ENCODE measurements around the gene PARP11. TPM values are rescaled to one million over a fixed set of nuclear protein-coding genes. Genes with fewer than 3 reads are reported as not detected.
"Not testable (repeated sequence)": the region's sequence is repeated elsewhere in the genome, so short reads cannot be mapped to it uniquely, and the experiment has no call there.

Gene PARP11
- total RNA-seq, 1 donor from 2014 or later = 5.6 TPM

GRCh38 chr12:3882896-3883564, 9.8 kb upstream of the PARP11 start:
- DNase-seq (ENCODE audit: extremely low read depth, low read depth, low spot score) = no peak

- DNase-seq (ENCODE audit: extremely low read depth, low read depth, low spot score) = no peak
These were observed 9.2 kb upstream of the PARP11 start for GRCh38 chr12:3882406-3882805.

GRCh38 chr12:3881281-3881950, 8.2 kb upstream of the PARP11 start:
- no peak for DNase-seq (ENCODE audit: extremely low read depth, low read depth, low spot score)

- DNase-seq (ENCODE audit: extremely low read depth, low read depth, low spot score) = no peak
These were observed 6.6 kb upstream of the PARP11 start for GRCh38 chr12:3879846-3880245.

GRCh38 chr12:3871356-3871755, 1.8 kb downstream of the PARP11 start:
- no peak for DNase-seq (ENCODE audit: extremely low read depth, low read depth, low spot score)

GRCh38 chr12:3869865-3870264, 3.3 kb downstream of the PARP11 start:
- DNase-seq (ENCODE audit: extremely low read depth, low read depth, low spot score) = no peak

- no peak for DNase-seq (ENCODE audit: extremely low read depth, low read depth, low spot score)
These were observed 3.8 kb downstream of the PARP11 start for GRCh38 chr12:3869433-3869832.

GRCh38 chr12:3863756-3864155, 9.4 kb downstream of the PARP11 start:
- DNase-seq (ENCODE audit: extremely low read depth, low read depth, low spot score) = no peak

- DNase-seq (ENCODE audit: extremely low read depth, low read depth, low spot score) = no peak
These were observed 30.7 kb downstream of the PARP11 start for GRCh38 chr12:3842517-3842916.

GRCh38 chr12:3841783-3842182, 31.4 kb downstream of the PARP11 start:
- DNase-seq (ENCODE audit: extremely low read depth, low read depth, low spot score) = no peak

GRCh38 chr12:3840833-3841232, 32.4 kb downstream of the PARP11 start:
- DNase-seq (ENCODE audit: extremely low read depth, low read depth, low spot score) = not testable (repeated sequence)

- not testable (repeated sequence) for DNase-seq (ENCODE audit: extremely low read depth, low read depth, low spot score)
These were observed 33.5 kb downstream of the PARP11 start for GRCh38 chr12:3839745-3840144.

- not testable (repeated sequence) for DNase-seq (ENCODE audit: extremely low read depth, low read depth, low spot score)
These were observed 34.3 kb downstream of the PARP11 start for GRCh38 chr12:3838701-3839548.

GRCh38 chr12:3838076-3838475, 35.1 kb downstream of the PARP11 start:
- DNase-seq (ENCODE audit: extremely low read depth, low read depth, low spot score) = no peak

GRCh38 chr12:3837049-3837448, 36.1 kb downstream of the PARP11 start:
- no peak for DNase-seq (ENCODE audit: extremely low read depth, low read depth, low spot score)

- DNase-seq (ENCODE audit: extremely low read depth, low read depth, low spot score) = no peak
These were observed 36.6 kb downstream of the PARP11 start for GRCh38 chr12:3836641-3837040.

- DNase-seq (ENCODE audit: extremely low read depth, low read depth, low spot score) = no peak
These were observed 37.3 kb downstream of the PARP11 start for GRCh38 chr12:3835914-3836313.

GRCh38 chr12:3834774-3835173, 38.4 kb downstream of the PARP11 start:
- DNase-seq (ENCODE audit: extremely low read depth, low read depth, low spot score) = no peak

GRCh38 chr12:3833670-3834310, 39.4 kb downstream of the PARP11 start:
- no peak for DNase-seq (ENCODE audit: extremely low read depth, low read depth, low spot score)

- DNase-seq (ENCODE audit: extremely low read depth, low read depth, low spot score) = no peak
These were observed 40.5 kb downstream of the PARP11 start for GRCh38 chr12:3832738-3833137.

- no peak for DNase-seq (ENCODE audit: extremely low read depth, low read depth, low spot score)
These were observed 44.3 kb downstream of the PARP11 start for GRCh38 chr12:3828888-3829287.
